NT2/D1 (cell line): ENCODE results near the gene LOXL1.

Source experiments
- DNase-seq: peaks from one replicate; pipeline ENCODE4 v3.0.0-alpha.2; 2011; ENCODE audit warnings: low read depth, low spot score
- H3K27me3 ChIP-seq: 2 replicates; pipeline ENCODE4 v1.6.0; 2011; ENCODE audit warnings: mild to moderate bottlenecking; ENCODE audit not compliant: insufficient read length, insufficient read depth
- H3K36me3 ChIP-seq: 2 replicates; pipeline ENCODE4 v1.6.1; 2011; ENCODE audit warnings: mild to moderate bottlenecking, low read length, mixed read lengths; ENCODE audit not compliant: insufficient read depth, insufficient read length
- H3K4me1 ChIP-seq: 2 replicates; pipeline ENCODE4 v1.5.1; 2011; ENCODE audit not compliant: insufficient read depth, insufficient read length
- H3K4me3 ChIP-seq: 2 replicates; pipeline ENCODE4 v1.5.1; 2011; ENCODE audit warnings: low read depth; ENCODE audit not compliant: insufficient read length
- H3K9ac ChIP-seq: 2 replicates; pipeline ENCODE4 v1.6.0; 2011; ENCODE audit warnings: low read depth; ENCODE audit not compliant: insufficient read length
- H3K9me3 ChIP-seq: 2 replicates; pipeline ENCODE4 v1.5.1; 2011; ENCODE audit warnings: mild to moderate bottlenecking, low read length; ENCODE audit not compliant: insufficient read depth
- SUZ12 ChIP-seq: IDR thresholded peaks from 2 replicates; pipeline ENCODE4 v1.6.1; 2011; ENCODE audit not compliant: insufficient read length, insufficient read depth; ENCODE audit errors: extremely low read depth
- YY1 ChIP-seq: IDR thresholded peaks from 2 replicates; pipeline ENCODE4 v1.6.1; 2011; ENCODE audit not compliant: insufficient read length, insufficient read depth
- ZNF274 ChIP-seq: IDR thresholded peaks from 2 replicates; pipeline ENCODE4 v1.6.1; 2011; ENCODE audit warnings: mild to moderate bottlenecking, low read depth, low read length

LOXL1 gene

GRCh38 chr15:73925848-73926218 is 429 bp upstream of the LOXL1 start:
- peaks cover 13% of the 10 kb centered on the region for H3K36me3 ChIP-seq
- TF ChIP-seq YY1 (no peak), SUZ12 (no peak), ZNF274 (no peak)
- no peaks in the 10 kb centered on the region for H3K27me3 ChIP-seq
- H3K4me3 ChIP-seq = peak overlapping the region; percentile 87
- peaks cover 58% of the 10 kb centered on the region for H3K4me1 ChIP-seq
- H3K9me3 ChIP-seq = no peaks in the 10 kb centered on the region
- no peak for DNase-seq
- peak overlapping the region; percentile 70 for H3K9ac ChIP-seq

- H3K36me3 ChIP-seq = peaks cover 24% of the 10 kb centered on the region
- H3K9me3 ChIP-seq = no peaks in the 10 kb centered on the region
- peak overlapping the region; percentile 87 for H3K4me3 ChIP-seq
- TF ChIP-seq ZNF274 = no peak
- no peak for TF ChIP-seq SUZ12
- no peak for TF ChIP-seq YY1
- no peak for DNase-seq
- peaks cover 49% of the 10 kb centered on the region for H3K4me1 ChIP-seq
- no peaks in the 10 kb centered on the region for H3K27me3 ChIP-seq
- peak overlapping the region; percentile 97 for H3K9ac ChIP-seq
These were observed 777 bp downstream of the LOXL1 start for GRCh38 chr15:73927003-73927475.

- peak overlapping the region; percentile 97 for H3K9ac ChIP-seq
- H3K4me3 ChIP-seq = peak overlapping the region; percentile 87
- H3K27me3 ChIP-seq = no peaks in the 10 kb centered on the region
- H3K9me3 ChIP-seq = no peaks in the 10 kb centered on the region
- TF ChIP-seq YY1 (no peak), ZNF274 (no peak), SUZ12 (no peak)
- H3K4me1 ChIP-seq = peaks cover 46% of the 10 kb centered on the region
- no peak for DNase-seq
- H3K36me3 ChIP-seq = peaks cover 29% of the 10 kb centered on the region
These were observed 1.4 kb downstream of the LOXL1 start for GRCh38 chr15:73927476-73928240.

DNA sequence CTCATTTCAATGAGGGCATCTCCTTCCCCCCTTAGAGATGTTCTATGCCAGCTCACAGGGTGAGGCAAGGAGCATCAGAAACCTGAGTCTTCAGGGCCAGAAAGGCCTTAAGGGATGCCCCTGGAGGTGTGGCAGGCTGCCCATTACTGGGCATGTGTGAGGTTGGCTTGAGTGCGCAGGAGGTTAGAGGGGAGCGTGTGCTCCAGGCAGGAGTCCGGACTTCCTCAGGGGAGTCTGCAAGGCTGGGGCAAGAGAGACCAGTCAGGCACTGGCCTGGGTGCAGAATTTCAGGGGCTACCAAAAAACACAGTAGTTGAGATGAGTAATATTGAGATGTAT is 1.9 kb downstream of the LOXL1 start:
- Histone ChIP-seq H3K36me3 (peaks cover 34% of the 10 kb centered on the region), H3K4me1 (peaks cover 41% of the 10 kb centered on the region), H3K4me3 (peak overlapping the region; percentile 87), H3K9me3 (no peaks in the 10 kb centered on the region), H3K27me3 (no peaks in the 10 kb centered on the region), H3K9ac (peak overlapping the region; percentile 97)
- DNase-seq = no peak
- TF ChIP-seq ZNF274 = no peak
- no peak for TF ChIP-seq YY1
- TF ChIP-seq SUZ12 = no peak

GRCh38 chr15:73928971-73929627 is 2.8 kb downstream of the LOXL1 start:
- H3K9ac ChIP-seq = no peak overlapping the region
- TF ChIP-seq SUZ12 (no peak), YY1 (no peak)
- no peaks in the 10 kb centered on the region for H3K27me3 ChIP-seq
- no peak for DNase-seq
- peaks cover 36% of the 10 kb centered on the region for H3K4me1 ChIP-seq
- H3K4me3 ChIP-seq = no peak overlapping the region
- no peaks in the 10 kb centered on the region for H3K9me3 ChIP-seq
- peaks cover 34% of the 10 kb centered on the region for H3K36me3 ChIP-seq

DNA sequence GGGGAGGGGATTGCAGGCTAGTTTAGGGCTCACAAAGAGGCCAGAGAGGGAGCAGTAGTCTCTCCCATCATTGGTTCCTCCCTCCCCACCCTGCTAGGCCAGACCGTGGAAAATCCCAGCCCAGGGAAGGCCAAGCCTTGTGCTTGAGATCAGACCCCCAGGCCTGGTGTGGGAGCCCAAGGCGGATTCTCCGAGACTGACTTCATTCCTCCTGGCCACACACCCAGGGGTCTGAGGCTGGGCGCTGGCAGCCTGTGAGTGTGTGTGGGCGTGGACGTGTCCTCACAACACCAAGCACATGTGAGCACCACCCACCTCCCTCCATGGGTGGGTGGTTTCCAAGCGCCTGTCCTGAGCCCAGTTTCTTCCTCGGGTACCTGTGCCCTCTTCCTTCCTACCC is 4.1 kb downstream of the LOXL1 start:
- Histone ChIP-seq H3K36me3 (peaks cover 34% of the 10 kb centered on the region), H3K9ac (no peak overlapping the region), H3K4me3 (no peak overlapping the region), H3K27me3 (no peaks in the 10 kb centered on the region), H3K9me3 (no peaks in the 10 kb centered on the region), H3K4me1 (peaks cover 30% of the 10 kb centered on the region)
- no peak for DNase-seq
- no peak for TF ChIP-seq YY1
- no peak for TF ChIP-seq ZNF274
- no peak for TF ChIP-seq SUZ12

DNA sequence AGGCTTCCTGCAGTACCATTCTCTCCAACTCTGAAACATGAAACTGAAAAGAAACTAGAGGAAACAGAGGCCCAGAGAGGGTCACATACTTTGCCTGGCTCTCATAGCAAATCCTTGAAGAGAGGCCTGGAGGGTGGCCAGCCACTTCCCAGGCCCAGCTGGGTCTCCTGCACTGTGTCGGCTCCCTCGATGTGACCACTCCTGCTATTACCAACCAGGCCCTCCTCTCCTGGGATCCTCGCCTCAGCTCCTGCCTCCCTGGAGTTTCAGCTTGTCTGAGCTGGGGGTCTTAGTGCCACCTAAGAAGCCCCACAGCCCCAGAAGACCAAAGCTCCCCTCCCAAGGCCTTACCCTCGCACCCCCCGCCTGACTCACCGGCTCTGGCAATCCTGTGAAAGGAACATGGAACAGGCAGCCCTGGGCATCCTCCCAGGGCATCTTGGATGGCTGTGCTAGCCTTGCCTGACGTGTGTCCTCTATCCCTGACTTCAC is 4.6 kb downstream of the LOXL1 start:
- no peak overlapping the region for H3K9ac ChIP-seq
- peaks cover 29% of the 10 kb centered on the region for H3K4me1 ChIP-seq
- H3K9me3 ChIP-seq = no peaks in the 10 kb centered on the region
- TF ChIP-seq SUZ12 = no peak
- TF ChIP-seq YY1 = no peak
- no peak for TF ChIP-seq ZNF274
- H3K36me3 ChIP-seq = peaks cover 34% of the 10 kb centered on the region
- H3K4me3 ChIP-seq = no peak overlapping the region
- DNase-seq = no peak
- H3K27me3 ChIP-seq = no peaks in the 10 kb centered on the region
